Measurements from ENCODE around the gene BRMS1. TPM values are rescaled to one million over a fixed set of nuclear protein-coding genes. Genes with fewer than 3 reads are reported as not detected.
A peak's percentile ranks its signal among the peaks of the same experiment; 100 is the strongest.

BRMS1 gene
- total RNA-seq, 1 donor from 2014 or later: 28.2 TPM

DNA sequence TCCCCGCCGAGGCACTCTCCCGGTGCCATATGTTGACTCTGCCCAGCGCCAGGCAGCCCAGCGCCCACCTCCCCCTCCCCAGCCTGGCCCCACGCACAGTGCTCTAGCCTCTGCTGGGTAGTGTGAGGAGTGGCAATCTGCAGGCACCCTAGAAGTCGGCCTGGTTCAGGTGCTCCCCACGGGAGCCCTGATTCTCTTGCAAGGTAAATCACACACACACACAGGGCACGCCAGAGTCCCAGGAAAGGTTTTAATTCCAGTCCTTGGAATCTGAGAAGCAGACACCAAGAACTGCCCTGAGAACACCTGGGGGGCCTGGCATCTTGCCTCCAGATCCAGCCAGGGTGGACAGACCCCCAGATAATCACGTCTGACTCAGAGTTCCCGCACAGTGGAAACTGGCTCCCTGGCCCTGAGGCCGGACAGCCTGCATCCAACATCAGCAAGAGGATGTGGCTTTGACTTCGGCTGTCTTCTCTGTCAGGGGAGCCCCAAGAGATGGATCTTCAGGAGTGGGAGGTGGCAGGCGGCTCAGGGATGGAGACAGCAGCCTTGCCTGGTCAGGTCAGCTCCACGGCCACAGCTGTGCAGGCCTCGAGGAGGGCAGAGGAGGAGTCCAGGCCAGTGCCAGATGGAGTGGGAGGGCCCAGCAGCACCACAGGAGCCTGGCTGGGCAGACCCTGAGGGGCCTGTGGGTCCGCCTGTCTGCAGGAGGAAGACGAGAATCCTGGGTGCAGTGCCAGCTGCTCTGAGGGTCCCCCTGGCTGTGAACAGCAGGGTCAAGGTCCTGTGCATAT lies 7.6 kb downstream of the BRMS1 start:
- H3K9ac ChIP-seq (ENCODE audit: low read depth in 1 of 3, low read length in 3 of 3): peak overlapping the region; percentile 33 to 54 (median 52)

DNA sequence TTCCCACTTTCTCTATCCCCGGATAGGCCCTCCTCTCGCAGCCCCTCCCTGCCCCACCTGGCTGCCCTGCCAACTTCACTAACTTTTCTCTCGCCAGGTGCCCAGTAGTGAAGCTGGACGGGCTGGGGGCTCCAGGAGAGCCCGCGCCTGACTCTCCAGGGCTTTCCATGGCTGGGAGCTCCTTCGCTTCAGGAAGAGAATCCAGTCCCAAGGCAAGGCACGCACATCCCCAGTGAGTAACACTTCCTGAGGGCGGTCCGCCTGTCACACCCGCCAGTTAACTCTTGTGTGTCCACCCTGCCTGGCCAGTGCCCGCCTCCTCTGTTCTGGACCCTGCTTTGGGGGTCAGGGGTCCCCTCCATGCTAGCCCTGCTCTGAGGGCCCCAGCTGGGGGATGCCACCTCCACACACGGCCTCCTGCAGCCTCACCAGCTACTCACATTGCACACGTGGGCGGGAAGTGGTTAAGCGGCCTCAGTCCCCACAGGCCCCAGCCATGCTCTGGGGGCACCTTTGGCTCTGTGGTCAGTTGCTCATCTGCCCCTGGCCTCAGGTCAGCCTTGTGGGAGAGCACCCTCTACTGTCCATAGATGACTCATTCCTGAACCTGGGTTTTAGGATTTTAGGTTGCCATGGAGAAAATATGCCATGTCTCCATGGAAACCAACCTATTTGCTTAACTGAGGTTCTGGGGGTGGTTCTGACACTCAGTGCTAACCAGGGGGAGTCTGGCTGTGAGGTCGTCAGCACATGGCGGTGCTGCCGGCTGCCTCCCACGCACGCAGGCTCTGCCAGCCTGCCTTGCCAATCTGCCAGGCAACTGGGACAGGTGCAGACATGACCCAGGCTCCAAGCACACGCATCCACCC lies 8.4 kb downstream of the BRMS1 start, which contains the start of gene RIN1:
TSS of gene RIN1 (minus strand) at position 201 of the 869 bp plus-strand sequence. CDS start at position 169, 32 bp downstream.
- Histone ChIP-seq H3K27ac (ENCODE audit: low read depth, low read length) (peak within 1 kb of the TSS; percentile 70), H3K4me3 (ENCODE audit: low read length in 3 of 3) (peak within 1 kb of the TSS; percentile 73 to 80 (median 75)), H3K27me3 (ENCODE audit: control insufficient read depth in 3 of 3, insufficient read depth in 3 of 3, low read length in 3 of 3) (no peaks in the 10 kb centered on the region), H3K9ac (ENCODE audit: low read depth in 1 of 3, low read length in 3 of 3) (peak within 1 kb of the TSS; percentile 72 to 89 (median 81)), H3K36me3 (ENCODE audit: control insufficient read depth in 3 of 3, insufficient read depth in 3 of 3, low read length in 3 of 3) (peaks cover 35 to 54% (median 53%) of the 10 kb centered on the region in 3 donors), H3K4me1 (ENCODE audit: control insufficient read depth in 3 of 3, insufficient read depth in 3 of 3, low read length in 3 of 3) (peaks cover 24 to 37% (median 35%) of the 10 kb centered on the region in 3 donors), H3K9me3 (ENCODE audit: control insufficient read depth in 3 of 3, low read length in 3 of 3) (no peaks in the 10 kb centered on the region)

More for the DNA sequence above, 7.6 kb downstream of the BRMS1 start:
- no peaks in the 10 kb centered on the region for H3K9me3 ChIP-seq (ENCODE audit: control insufficient read depth in 3 of 3, low read length in 3 of 3)
- peak overlapping the region; percentile 70 for H3K27ac ChIP-seq (ENCODE audit: low read depth, low read length)
- no peaks in the 10 kb centered on the region for H3K27me3 ChIP-seq (ENCODE audit: control insufficient read depth in 3 of 3, insufficient read depth in 3 of 3, low read length in 3 of 3)
- peaks cover 24 to 37% (median 35%) of the 10 kb centered on the region in 3 donors for H3K4me1 ChIP-seq (ENCODE audit: control insufficient read depth in 3 of 3, insufficient read depth in 3 of 3, low read length in 3 of 3)
- peaks cover 42 to 59% (median 56%) of the 10 kb centered on the region in 3 donors for H3K36me3 ChIP-seq (ENCODE audit: control insufficient read depth in 3 of 3, insufficient read depth in 3 of 3, low read length in 3 of 3)
- H3K4me3 ChIP-seq (ENCODE audit: low read length in 3 of 3): peak overlapping the region in 1 of 3 donors; percentile 75

DNA sequence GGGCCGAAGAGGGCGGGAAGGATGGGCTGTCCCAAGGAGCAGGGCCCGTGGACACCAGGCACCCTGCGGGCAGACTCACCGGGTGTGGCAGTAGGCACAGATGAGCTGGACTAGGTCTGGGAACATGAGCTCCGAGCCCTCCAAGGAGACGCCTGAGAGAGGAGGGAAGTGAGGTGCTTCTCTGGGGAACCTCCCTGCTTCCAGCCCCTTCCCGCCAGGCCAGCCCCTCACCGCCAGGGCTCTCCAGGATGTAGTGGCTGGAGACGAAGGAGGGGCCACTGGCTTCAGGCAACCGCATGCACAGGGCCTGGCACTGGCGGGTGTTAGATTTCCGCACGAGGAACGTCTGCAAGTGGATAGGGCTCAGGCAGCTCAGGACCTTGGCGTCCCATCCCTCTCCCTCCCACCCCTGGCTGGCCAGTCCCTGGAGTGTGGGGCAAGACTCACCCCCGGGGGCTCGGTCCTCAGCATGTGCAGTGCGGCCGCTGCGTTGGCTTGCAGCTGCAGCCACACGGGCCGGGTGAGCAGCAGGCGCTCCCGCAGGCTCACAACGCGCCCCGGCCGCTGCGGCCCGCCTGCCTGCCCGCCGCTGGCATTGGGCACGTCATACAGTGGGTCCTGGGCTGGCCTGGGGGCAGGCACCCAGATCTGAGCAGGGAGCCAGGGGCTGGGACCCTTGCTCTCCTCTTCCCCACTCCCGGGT lies 9.2 kb downstream of the BRMS1 start:
- peaks cover 27 to 46% (median 45%) of the 10 kb centered on the region in 3 donors for H3K36me3 ChIP-seq (ENCODE audit: control insufficient read depth in 3 of 3, insufficient read depth in 3 of 3, low read length in 3 of 3)
- peak overlapping the region; percentile 72 to 89 (median 81) for H3K9ac ChIP-seq (ENCODE audit: low read depth in 1 of 3, low read length in 3 of 3)
- H3K4me3 ChIP-seq (ENCODE audit: low read length in 3 of 3): peak overlapping the region; percentile 73 to 80 (median 75)
- H3K27ac ChIP-seq (ENCODE audit: low read depth, low read length): peak overlapping the region; percentile 70
- H3K4me1 ChIP-seq (ENCODE audit: control insufficient read depth in 3 of 3, insufficient read depth in 3 of 3, low read length in 3 of 3): peaks cover 24 to 37% (median 35%) of the 10 kb centered on the region in 3 donors
- no peaks in the 10 kb centered on the region for H3K27me3 ChIP-seq (ENCODE audit: control insufficient read depth in 3 of 3, insufficient read depth in 3 of 3, low read length in 3 of 3)
- no peaks in the 10 kb centered on the region for H3K9me3 ChIP-seq (ENCODE audit: control insufficient read depth in 3 of 3, low read length in 3 of 3)

DNA sequence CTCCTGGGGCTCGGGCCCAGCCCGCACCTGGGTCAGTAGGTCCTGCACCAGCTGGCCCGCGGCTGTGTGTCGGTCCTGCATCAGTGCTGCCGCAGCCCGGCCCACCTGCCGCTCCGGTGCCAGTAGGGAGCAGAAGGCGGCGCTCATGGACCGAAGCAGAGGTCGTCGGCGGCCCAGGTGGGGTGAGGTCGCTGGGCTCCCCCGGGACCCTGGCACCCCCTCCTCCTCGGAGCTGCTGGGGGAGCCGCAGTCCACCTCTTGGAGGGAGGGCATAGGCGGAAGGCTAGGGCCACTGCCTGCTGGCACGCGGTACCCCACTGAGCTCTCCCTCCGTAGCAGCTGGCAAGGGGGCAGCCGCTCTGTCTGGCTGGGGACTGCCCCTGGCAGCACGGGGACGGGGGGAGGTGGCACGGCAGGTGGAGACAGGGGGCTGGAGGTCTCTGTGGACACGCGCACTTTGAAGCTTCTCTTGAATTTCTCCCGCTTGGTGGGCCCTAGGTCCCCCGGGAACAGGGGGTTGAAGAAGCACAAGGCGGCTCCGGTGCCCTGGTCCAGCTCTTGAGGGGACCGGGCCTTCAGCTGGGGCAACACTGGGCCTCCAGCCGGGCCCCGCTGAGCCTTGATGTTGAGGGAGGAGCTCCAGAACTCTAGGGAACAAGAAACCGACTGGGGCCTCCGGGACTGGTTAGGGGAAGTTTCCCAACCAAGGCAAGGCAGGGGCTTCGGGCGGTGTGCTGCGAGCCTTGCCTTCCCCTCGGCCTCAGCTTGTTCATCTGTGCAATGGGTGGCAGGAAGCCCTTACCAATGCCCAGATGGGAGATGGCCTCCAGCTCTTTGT lies 10.1 kb downstream of the BRMS1 start:
- no peaks in the 10 kb centered on the region for H3K27me3 ChIP-seq (ENCODE audit: control insufficient read depth in 3 of 3, insufficient read depth in 3 of 3, low read length in 3 of 3)
- peaks cover 19 to 37% (median 36%) of the 10 kb centered on the region in 3 donors for H3K36me3 ChIP-seq (ENCODE audit: control insufficient read depth in 3 of 3, insufficient read depth in 3 of 3, low read length in 3 of 3)
- H3K4me1 ChIP-seq (ENCODE audit: control insufficient read depth in 3 of 3, insufficient read depth in 3 of 3, low read length in 3 of 3): peaks cover 24 to 37% (median 35%) of the 10 kb centered on the region in 3 donors
- no peaks in the 10 kb centered on the region for H3K9me3 ChIP-seq (ENCODE audit: control insufficient read depth in 3 of 3, low read length in 3 of 3)
- H3K4me3 ChIP-seq (ENCODE audit: low read length in 3 of 3): peak overlapping the region in 2 of 3 donors; percentile 73 to 75
- no peak overlapping the region for H3K27ac ChIP-seq (ENCODE audit: low read depth, low read length)
- peak overlapping the region; percentile 72 to 89 (median 81) for H3K9ac ChIP-seq (ENCODE audit: low read depth in 1 of 3, low read length in 3 of 3)

DNA sequence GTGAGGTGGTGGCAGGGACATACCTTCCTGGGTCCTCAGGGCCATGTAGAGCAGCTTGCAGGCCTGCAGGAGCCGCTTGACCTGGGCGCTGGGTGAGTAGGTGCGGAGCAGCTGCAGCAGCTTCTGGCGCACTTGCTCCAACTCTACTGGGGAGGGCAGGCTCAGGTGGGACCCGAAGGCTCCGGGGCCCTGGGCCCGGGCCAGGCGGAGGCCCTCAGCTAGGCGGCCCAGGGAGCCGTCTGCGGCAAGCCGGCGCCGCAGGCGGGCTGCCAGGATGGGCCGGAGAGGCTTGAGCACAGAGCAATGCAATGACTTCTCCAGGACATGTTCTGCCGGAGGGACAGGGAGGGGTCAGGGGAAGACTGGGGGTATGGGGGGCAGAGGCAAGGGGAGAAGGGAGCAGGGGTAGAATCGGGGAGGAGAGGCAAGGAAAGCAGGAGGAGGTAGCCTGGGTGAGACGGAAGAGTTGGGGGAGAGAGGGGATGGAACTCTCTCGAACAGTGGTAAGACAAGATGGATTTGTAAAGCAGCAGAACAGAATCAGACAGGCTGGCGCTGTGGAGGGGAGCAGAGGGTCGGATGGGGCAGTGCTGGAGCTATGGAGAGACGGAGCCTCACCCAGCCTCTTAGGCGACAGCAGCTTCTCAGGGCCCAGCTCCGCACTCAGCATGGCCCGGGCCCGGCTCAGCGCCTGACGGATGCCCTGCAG lies 10.9 kb downstream of the BRMS1 start:
- peaks cover 24 to 37% (median 37%) of the 10 kb centered on the region in 3 donors for H3K4me1 ChIP-seq (ENCODE audit: control insufficient read depth in 3 of 3, insufficient read depth in 3 of 3, low read length in 3 of 3)
- H3K27ac ChIP-seq (ENCODE audit: low read depth, low read length): no peak overlapping the region
- H3K9ac ChIP-seq (ENCODE audit: low read depth in 1 of 3, low read length in 3 of 3): no peak overlapping the region
- H3K36me3 ChIP-seq (ENCODE audit: control insufficient read depth in 3 of 3, insufficient read depth in 3 of 3, low read length in 3 of 3): peaks cover 11 to 31% (median 31%) of the 10 kb centered on the region in 3 donors
- H3K4me3 ChIP-seq (ENCODE audit: low read length in 3 of 3): no peak overlapping the region
- H3K9me3 ChIP-seq (ENCODE audit: control insufficient read depth in 3 of 3, low read length in 3 of 3): no peaks in the 10 kb centered on the region
- no peaks in the 10 kb centered on the region for H3K27me3 ChIP-seq (ENCODE audit: control insufficient read depth in 3 of 3, insufficient read depth in 3 of 3, low read length in 3 of 3)

DNA sequence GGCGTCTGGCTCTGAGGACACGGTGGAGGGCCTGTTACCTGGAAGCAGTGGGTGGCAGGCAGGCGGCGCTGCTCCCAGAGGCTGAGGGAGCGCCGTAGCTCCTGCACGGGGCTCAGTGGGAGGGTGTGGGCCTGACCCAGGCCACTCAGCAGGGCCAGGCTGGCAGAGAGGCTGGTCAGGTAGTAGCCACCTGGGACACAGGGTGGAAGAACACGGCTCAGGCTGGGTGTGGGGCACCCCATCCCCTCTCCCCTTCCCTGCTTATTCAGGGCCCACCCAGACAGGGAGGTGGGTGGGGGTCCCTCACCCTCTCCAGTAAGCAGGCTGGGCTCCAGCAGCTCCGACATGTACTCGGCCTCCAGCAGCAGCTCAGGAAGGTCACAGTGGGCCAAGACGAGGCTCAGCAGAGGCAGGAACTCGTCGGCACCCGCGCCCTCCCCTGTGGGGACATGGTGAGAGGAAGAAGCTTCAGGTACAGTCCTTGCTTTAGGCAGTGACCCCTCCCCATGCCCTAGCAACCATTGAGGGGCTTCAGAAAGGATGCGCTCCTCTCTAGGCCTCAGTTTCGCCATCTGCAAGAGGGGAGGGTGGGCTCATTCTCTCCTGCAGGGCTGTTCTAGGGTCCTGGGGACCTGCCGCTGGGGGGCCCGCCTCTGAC lies 11.6 kb downstream of the BRMS1 start:
- H3K36me3 ChIP-seq (ENCODE audit: control insufficient read depth in 3 of 3, insufficient read depth in 3 of 3, low read length in 3 of 3): peaks cover 6 to 26% (median 24%) of the 10 kb centered on the region in 3 donors
- H3K27ac ChIP-seq (ENCODE audit: low read depth, low read length): no peak overlapping the region
- H3K9ac ChIP-seq (ENCODE audit: low read depth in 1 of 3, low read length in 3 of 3): no peak overlapping the region
- no peaks in the 10 kb centered on the region for H3K27me3 ChIP-seq (ENCODE audit: control insufficient read depth in 3 of 3, insufficient read depth in 3 of 3, low read length in 3 of 3)
- no peaks in the 10 kb centered on the region for H3K9me3 ChIP-seq (ENCODE audit: control insufficient read depth in 3 of 3, low read length in 3 of 3)
- peaks cover 28 to 44% (median 43%) of the 10 kb centered on the region in 3 donors for H3K4me1 ChIP-seq (ENCODE audit: control insufficient read depth in 3 of 3, insufficient read depth in 3 of 3, low read length in 3 of 3)
- H3K4me3 ChIP-seq (ENCODE audit: low read length in 3 of 3): no peak overlapping the region

DNA sequence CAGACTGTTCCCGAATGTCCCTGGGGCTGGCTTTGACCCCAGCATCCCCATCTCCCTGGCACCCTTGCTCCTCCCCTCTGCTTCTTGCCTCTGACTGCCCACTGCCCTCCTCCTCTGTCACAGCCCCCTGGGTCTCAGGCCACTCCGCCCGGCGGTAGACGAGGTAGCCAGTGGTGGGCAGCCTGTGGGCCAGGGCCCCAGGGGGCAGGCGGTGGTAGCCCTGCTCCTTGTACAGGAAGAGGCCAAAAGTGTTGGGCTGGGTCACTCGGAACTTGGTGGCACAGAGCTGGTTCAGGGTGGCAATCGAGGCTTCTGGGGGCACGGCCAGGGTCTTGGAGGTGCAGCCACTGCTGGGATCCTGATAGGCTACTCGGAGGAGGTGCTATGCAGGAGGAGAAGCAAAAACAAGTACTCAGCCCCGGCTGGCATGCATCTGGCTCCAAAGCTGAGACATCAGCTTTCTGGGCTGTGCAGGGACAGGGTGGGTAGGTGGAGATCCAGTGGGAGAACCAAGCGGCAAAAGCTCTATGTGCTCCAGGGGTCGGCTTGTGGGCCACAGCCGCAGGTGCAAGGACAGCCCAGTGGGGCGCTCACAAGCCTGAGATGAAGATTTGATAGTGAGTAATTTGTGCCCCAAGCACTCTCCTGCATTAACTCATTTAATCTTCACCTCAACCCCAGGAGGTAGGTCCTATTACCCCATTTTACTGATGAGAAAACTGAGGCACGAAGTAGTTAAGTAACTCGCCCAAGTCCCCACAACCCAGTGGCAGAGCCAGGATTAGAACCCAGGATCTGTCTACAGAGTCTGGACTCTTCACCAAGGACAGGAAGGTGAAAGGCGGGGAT lies 12.3 kb downstream of the BRMS1 start:
- Histone ChIP-seq H3K36me3 (ENCODE audit: control insufficient read depth in 3 of 3, insufficient read depth in 3 of 3, low read length in 3 of 3) (peaks cover 6 to 21% (median 20%) of the 10 kb centered on the region in 3 donors), H3K27me3 (ENCODE audit: control insufficient read depth in 3 of 3, insufficient read depth in 3 of 3, low read length in 3 of 3) (no peaks in the 10 kb centered on the region), H3K27ac (ENCODE audit: low read depth, low read length) (no peak overlapping the region), H3K9me3 (ENCODE audit: control insufficient read depth in 3 of 3, low read length in 3 of 3) (no peaks in the 10 kb centered on the region), H3K4me3 (ENCODE audit: low read length in 3 of 3) (no peak overlapping the region), H3K9ac (ENCODE audit: low read depth in 1 of 3, low read length in 3 of 3) (no peak overlapping the region), H3K4me1 (ENCODE audit: control insufficient read depth in 3 of 3, insufficient read depth in 3 of 3, low read length in 3 of 3) (peaks cover 35 to 49% (median 46%) of the 10 kb centered on the region in 3 donors)

Measured in skeletal muscle tissue (tissue), 4 donors.